WTC11 (cell line): Measurements from ENCODE around the gene SCUBE1. TPM values are rescaled to one million over a fixed set of nuclear protein-coding genes. Genes with fewer than 3 reads are reported as not detected.

Source experiments
- ATAC-seq: fragments of 200-7000 bp; cut with Tn5 transposase; 2 replicates; pipeline ENCODE4 v1.10.0; 2021; ENCODE audit warnings: mild to moderate bottlenecking, moderate library complexity
- CTCF ChIA-PET: fragments of 300-600 bp; sonication (Branson Sonifier 250); formaldehyde crosslinking; loops from one replicate; lab custom pipeline; 2021; ENCODE audit warnings: antibody characterized with exemption; lab: Charles Lee
- POLR2A ChIA-PET: fragments of 350-600 bp; sonication (Branson Sonifier 250); formaldehyde crosslinking; loops from one replicate; lab custom pipeline; 2021; ENCODE audit warnings: antibody characterized with exemption; lab: Charles Lee
- DNase-seq: peaks from one replicate; pipeline ENCODE4 v3.0.0; 2021; ENCODE audit warnings: low spot score
- H3K27ac Mint-ChIP-seq: 2 replicates; pipeline ENCODE4 v1.8.0; 2021; ENCODE audit warnings: mixed read lengths
- H3K27me3 Mint-ChIP-seq: 2 replicates; pipeline ENCODE4 v1.8.0; 2021; ENCODE audit warnings: low read depth, mild to moderate bottlenecking, moderate library complexity, mixed read lengths
- H3K36me3 Mint-ChIP-seq: 2 replicates; pipeline ENCODE4 v1.8.0; 2021; ENCODE audit warnings: mixed read lengths
- H3K4me1 Mint-ChIP-seq: 2 replicates; pipeline ENCODE4 v1.8.0; 2022; ENCODE audit warnings: mixed read lengths
- H3K4me3 Mint-ChIP-seq: 2 replicates; pipeline ENCODE4 v1.8.0; 2021; ENCODE audit warnings: mild to moderate bottlenecking, moderate library complexity, mixed read lengths
- H3K9me3 Mint-ChIP-seq: 2 replicates; pipeline ENCODE4 v1.8.0; 2021; ENCODE audit warnings: mixed read lengths
- AFF4 ChIP-seq: sonication (generic); formaldehyde crosslinking; IDR thresholded peaks from 2 replicates; pipeline ENCODE4 v1.8.1; 2023; ENCODE audit warnings: mild to moderate bottlenecking, missing genetic modification reagents, borderline replicate concordance
- CDX4 ChIP-seq: fragments of 250-450 bp; sonication (Bioruptor Pico); IDR thresholded peaks from 2 replicates; pipeline ENCODE4 v1.9.0; 2021; ENCODE audit warnings: moderate library complexity, mild to moderate bottlenecking, inconsistent platforms, borderline replicate concordance
- CTCF ChIP-seq: fragments of 200-600 bp; IDR thresholded peaks from 2 replicates; pipeline ENCODE4 v1.8.0; 2022; ENCODE audit warnings: antibody characterized with exemption
- GABPB1 ChIP-seq: sonication (generic); formaldehyde crosslinking; IDR thresholded peaks from 2 replicates; pipeline ENCODE4 v1.8.1; 2023; ENCODE audit warnings: mild to moderate bottlenecking, missing genetic modification reagents
- HMGXB4 ChIP-seq: sonication (generic); formaldehyde crosslinking; IDR thresholded peaks from 2 replicates; pipeline ENCODE4 v1.8.1; 2023; ENCODE audit warnings: mild to moderate bottlenecking, moderate library complexity, missing genetic modification reagents
- JAZF1 ChIP-seq: fragments of 250-450 bp; sonication (Bioruptor Pico); IDR thresholded peaks from 2 replicates; pipeline ENCODE4 v1.9.0; 2021; ENCODE audit warnings: moderate library complexity, mild to moderate bottlenecking, inconsistent platforms
- MAX ChIP-seq: sonication (generic); formaldehyde crosslinking; IDR thresholded peaks from 2 replicates; pipeline ENCODE4 v1.8.0; 2022; ENCODE audit warnings: mild to moderate bottlenecking, missing genetic modification reagents
- MLX ChIP-seq: sonication (generic); formaldehyde crosslinking; IDR thresholded peaks from 2 replicates; pipeline ENCODE4 v1.8.1; 2023; ENCODE audit warnings: mild to moderate bottlenecking, missing genetic modification reagents, moderate library complexity
- RELA ChIP-seq: sonication (generic); formaldehyde crosslinking; IDR thresholded peaks from 2 replicates; pipeline ENCODE4 v1.8.1; 2022; ENCODE audit warnings: missing genetic modification reagents, mild to moderate bottlenecking, borderline replicate concordance
- RORB ChIP-seq: fragments of 250-450 bp; sonication (Bioruptor Pico); IDR thresholded peaks from 2 replicates; pipeline ENCODE4 v1.9.0; 2021; ENCODE audit warnings: mild to moderate bottlenecking
- SMAD4 ChIP-seq: sonication (generic); formaldehyde crosslinking; IDR thresholded peaks from 2 replicates; pipeline ENCODE4 v1.8.0; 2022; ENCODE audit warnings: mild to moderate bottlenecking, missing genetic modification reagents
- SP1 ChIP-seq: sonication (generic); formaldehyde crosslinking; conservative IDR thresholded peaks from 2 replicates; pipeline ENCODE4 v1.8.1; 2022; ENCODE audit warnings: missing genetic modification reagents
- TCF7 ChIP-seq: sonication (generic); formaldehyde crosslinking; IDR thresholded peaks from 2 replicates; pipeline ENCODE4 v1.8.0; 2022; ENCODE audit warnings: mild to moderate bottlenecking, low read depth, missing genetic modification reagents, moderate library complexity
- TEAD1 ChIP-seq: sonication (generic); formaldehyde crosslinking; IDR thresholded peaks from 2 replicates; pipeline ENCODE4 v1.8.0; 2022; ENCODE audit warnings: mild to moderate bottlenecking, missing genetic modification reagents
- ZBTB43 ChIP-seq: sonication (generic); formaldehyde crosslinking; IDR thresholded peaks from 2 replicates; pipeline ENCODE4 v1.8.1; 2023; ENCODE audit warnings: mild to moderate bottlenecking, missing genetic modification reagents
- ZNF138 ChIP-seq: sonication (generic); formaldehyde crosslinking; conservative IDR thresholded peaks from 2 replicates; pipeline ENCODE4 v1.8.1; 2022; ENCODE audit warnings: mild to moderate bottlenecking, moderate library complexity, missing genetic modification reagents
- ZNF263 ChIP-seq: sonication (generic); formaldehyde crosslinking; IDR thresholded peaks from 2 replicates; pipeline ENCODE4 v1.8.1; 2022; ENCODE audit warnings: low read depth, mild to moderate bottlenecking, moderate library complexity, missing genetic modification reagents
- total RNA-seq: library from RNA; stranded (reverse); gene quantifications from 3 replicates; pipeline ENCODE4 v1.2.3, GENCODE V29; 2021

SCUBE1 gene
- total RNA-seq, 1 experiment from 2014 or later: 6.9 TPM

- no peaks in the 10 kb centered on the region for H3K9me3 Mint-ChIP-seq
- peaks cover 5% of the 10 kb centered on the region for H3K27me3 Mint-ChIP-seq
- ChIA-PET POLR2A (no interaction called here), CTCF (interaction anchor here (0.6 to 10.1 kb wide), 55 partner anchors 10 to 671 kb away, joined by 3 to 267 read pairs (median 5); partner anchors contain the start of genes BIK, CYB5R3, SCUBE1 and TTLL12)
- H3K36me3 Mint-ChIP-seq: no peaks in the 10 kb centered on the region
- H3K4me3 Mint-ChIP-seq: no peak overlapping the region
- H3K27ac Mint-ChIP-seq: no peak overlapping the region
- H3K4me1 Mint-ChIP-seq: peaks cover 25% of the 10 kb centered on the region
- DNase-seq (peak; percentile 84), ATAC-seq (peak; percentile 36)
- TF ChIP-seq TCF7: no peak
- TF ChIP-seq CTCF: peak; percentile 49; the same call in 1 of the 2 replicates
Observed at GRCh38 chr22:43228330-43228729, 114.8 kb downstream of the SCUBE1 start.

- H3K27ac Mint-ChIP-seq: no peak overlapping the region
- peaks cover 25% of the 10 kb centered on the region for H3K4me1 Mint-ChIP-seq
- H3K9me3 Mint-ChIP-seq: no peaks in the 10 kb centered on the region
- ATAC-seq (no peak), DNase-seq (no peak)
- ChIA-PET POLR2A (no interaction called here), CTCF (interaction anchor here (0.9 to 10.1 kb wide), 22 partner anchors 10 to 672 kb away, joined by 3 to 267 read pairs (median 6); partner anchors contain the start of genes SCUBE1 and TTLL12)
- peaks cover 5% of the 10 kb centered on the region for H3K27me3 Mint-ChIP-seq
- no peaks in the 10 kb centered on the region for H3K36me3 Mint-ChIP-seq
- no peak for TF ChIP-seq ZNF138 (CRISPR knock-in tag)
- no peak for TF ChIP-seq HMGXB4 (CRISPR knock-in tag)
- no peak for TF ChIP-seq RELA
- no peak overlapping the region for H3K4me3 Mint-ChIP-seq
Observed at GRCh38 chr22:43227239-43227630, 115.9 kb downstream of the SCUBE1 start.

- POLR2A ChIA-PET: interaction anchor here (1.1 kb wide), 1 partner anchor 676 kb away, joined by 4 read pairs; no protein-coding TSS in a partner anchor
- no peak for TF ChIP-seq ZNF263 (CRISPR knock-in tag)
- TF ChIP-seq SP1: peak; percentile 59; the same call in 1 of the 2 replicates
- TF ChIP-seq TCF7: no peak
- no peak for TF ChIP-seq GABPB1 (CRISPR knock-in tag)
- TF ChIP-seq TEAD1 (CRISPR knock-in tag): no peak
- no peak for TF ChIP-seq ZBTB43 (CRISPR knock-in tag)
- TF ChIP-seq MAX (CRISPR knock-in tag): 0 out of 2 replicates have a peak, but pooled peaks have one; percentile 36
- TF ChIP-seq MLX (CRISPR knock-in tag): no peak
- no peak for TF ChIP-seq AFF4 (CRISPR knock-in tag)
- no peak for TF ChIP-seq SMAD4 (CRISPR knock-in tag)
- no peak for TF ChIP-seq JAZF1 (CRISPR knock-in tag)
- no peak for TF ChIP-seq RORB (CRISPR knock-in tag)
- TF ChIP-seq CDX4 (CRISPR knock-in tag): no peak
Observed at GRCh38 chr22:43226377-43227238, 116.6 kb downstream of the SCUBE1 start.

More at GRCh38 chr22:43226377-43227238, 116.6 kb downstream of the SCUBE1 start:
- peak; percentile 76 for ATAC-seq
- Mint-ChIP-seq H3K4me3 (no peak overlapping the region), H3K27me3 (peaks cover 5% of the 10 kb centered on the region), H3K4me1 (peaks cover 25% of the 10 kb centered on the region), H3K36me3 (no peaks in the 10 kb centered on the region), H3K27ac (no peak overlapping the region), H3K9me3 (no peaks in the 10 kb centered on the region)
- CTCF ChIA-PET: interaction anchor here (0.6 to 10.1 kb wide), 11 partner anchors 9 to 657 kb away, joined by 3 to 267 read pairs (median 24); partner anchors contain the start of genes SCUBE1 and TTLL12
- peak; percentile 76 for DNase-seq
